ENCODE data around the gene NECAB3.

DNA sequence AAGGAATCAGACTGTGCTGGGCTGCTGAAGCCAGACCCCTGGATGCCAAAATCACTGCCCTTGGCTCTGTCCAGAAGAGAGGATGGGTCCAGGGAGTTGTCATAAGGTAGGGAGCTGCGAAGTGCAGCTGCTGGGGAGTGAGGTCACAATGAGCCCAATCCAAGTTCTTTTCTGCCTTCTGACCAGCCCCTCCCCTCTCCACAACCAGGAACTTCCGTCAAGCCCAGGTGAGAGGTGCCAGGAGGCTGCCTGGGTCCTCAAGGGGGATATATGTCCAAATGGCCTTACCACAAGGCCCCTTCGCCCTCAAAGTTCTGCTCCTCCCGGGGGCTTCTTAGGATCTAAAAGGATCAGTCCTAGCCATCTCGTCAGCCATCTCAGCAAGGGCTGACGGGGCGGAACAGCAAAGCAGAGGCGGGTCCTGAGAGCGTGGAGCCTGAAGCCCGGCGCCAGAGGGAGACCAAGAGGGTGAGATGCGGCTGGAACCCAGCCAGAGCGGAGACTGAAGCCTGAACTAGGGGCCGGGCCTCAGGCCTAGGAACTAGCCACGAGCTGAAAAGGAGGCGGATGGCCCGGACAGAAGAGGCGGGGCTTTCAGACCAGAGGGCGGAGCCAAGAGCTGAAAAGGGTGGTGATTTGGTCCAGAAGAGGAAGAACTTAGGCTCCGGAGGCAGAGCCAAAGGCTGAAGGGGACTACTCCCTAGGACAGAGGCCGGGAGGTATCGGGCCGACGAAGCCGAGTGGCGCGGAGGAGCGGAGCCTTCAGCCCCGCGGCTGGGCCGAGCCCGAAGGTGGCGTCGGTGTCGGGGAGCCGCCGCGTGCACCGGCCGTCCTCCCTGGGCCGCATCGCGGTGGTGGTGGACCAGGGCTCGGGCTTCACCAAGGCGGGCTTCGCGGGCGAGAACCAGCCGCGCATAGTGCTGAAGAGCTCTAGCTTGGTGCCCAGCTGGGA, 7.7 kb downstream of the NECAB3 start, which contains the start of gene ACTL10:
- TF ChIP-seq SUZ12 (IDR thresholded peaks at IDR 0.05; ENCODE audit: extremely low read depth, insufficient read depth, insufficient read length) (no peak), YY1 (IDR thresholded peaks at IDR 0.05; ENCODE audit: insufficient read depth, insufficient read length) (no peak)
